ENCODE measurements around the gene PMPCA.
"Not testable (repeated sequence)": the region's sequence is repeated elsewhere in the genome, so short reads cannot be mapped to it uniquely, and the experiment has no call there.

The PMPCA gene

GRCh38 chr9:136411378-136411777 lies 920 bp downstream of the PMPCA start:
- DNase-seq (ENCODE audit: low read depth in 2 of 3, low spot score in 2 of 3) = no peak

- DNase-seq (ENCODE audit: low read depth in 2 of 3, low spot score in 2 of 3) = no peak
These were observed 2.5 kb downstream of the PMPCA start for GRCh38 chr9:136412962-136413361.

- DNase-seq (ENCODE audit: low read depth in 2 of 3, low spot score in 2 of 3) = no peak
These were observed 6.0 kb downstream of the PMPCA start for GRCh38 chr9:136416427-136416826.

- no peak for DNase-seq (ENCODE audit: low read depth in 2 of 3, low spot score in 2 of 3)
These were observed 6.5 kb downstream of the PMPCA start for GRCh38 chr9:136416914-136417313.

GRCh38 chr9:136418182-136419091 lies 8.0 kb downstream of the PMPCA start:
- no peak for DNase-seq (ENCODE audit: low read depth in 2 of 3, low spot score in 2 of 3)

- no peak for DNase-seq (ENCODE audit: low read depth in 2 of 3, low spot score in 2 of 3)
These were observed 8.6 kb downstream of the PMPCA start for GRCh38 chr9:136419092-136419420.

- DNase-seq (ENCODE audit: low read depth in 2 of 3, low spot score in 2 of 3) = no peak
These were observed 11.3 kb downstream of the PMPCA start for GRCh38 chr9:136421791-136422190.

GRCh38 chr9:136422876-136423275 lies 12.4 kb downstream of the PMPCA start:
- no peak for DNase-seq (ENCODE audit: low read depth in 2 of 3, low spot score in 2 of 3)

- no peak for DNase-seq (ENCODE audit: low read depth in 2 of 3, low spot score in 2 of 3)
These were observed 13.1 kb downstream of the PMPCA start for GRCh38 chr9:136423432-136424146.

- no peak for DNase-seq (ENCODE audit: low read depth in 2 of 3, low spot score in 2 of 3)
These were observed 14.4 kb downstream of the PMPCA start for GRCh38 chr9:136424750-136425362.

GRCh38 chr9:136425367-136425766 lies 14.9 kb downstream of the PMPCA start:
- not testable (repeated sequence) for DNase-seq (ENCODE audit: low read depth in 2 of 3, low spot score in 2 of 3)

- no peak for DNase-seq (ENCODE audit: low read depth in 2 of 3, low spot score in 2 of 3)
These were observed 16.3 kb downstream of the PMPCA start for GRCh38 chr9:136426787-136427186.

- DNase-seq (ENCODE audit: low read depth in 2 of 3, low spot score in 2 of 3) = no peak
These were observed 18.7 kb downstream of the PMPCA start for GRCh38 chr9:136429075-136429628.

- DNase-seq (ENCODE audit: low read depth in 2 of 3, low spot score in 2 of 3) = no peak
These were observed 19.4 kb downstream of the PMPCA start for GRCh38 chr9:136429683-136430491.

GRCh38 chr9:136430588-136431234 lies 20.3 kb downstream of the PMPCA start:
- no peak for DNase-seq (ENCODE audit: low read depth in 2 of 3, low spot score in 2 of 3)

- DNase-seq (ENCODE audit: low read depth in 2 of 3, low spot score in 2 of 3) = no peak
These were observed 21.4 kb downstream of the PMPCA start for GRCh38 chr9:136431782-136432350.

GRCh38 chr9:136432591-136432990 lies 22.1 kb downstream of the PMPCA start:
- DNase-seq (ENCODE audit: low read depth in 2 of 3, low spot score in 2 of 3) = no peak

- no peak for DNase-seq (ENCODE audit: low read depth in 2 of 3, low spot score in 2 of 3)
These were observed 22.7 kb downstream of the PMPCA start for GRCh38 chr9:136433043-136433715.

- no peak for DNase-seq (ENCODE audit: low read depth in 2 of 3, low spot score in 2 of 3)
These were observed 23.6 kb downstream of the PMPCA start for GRCh38 chr9:136433849-136434579.
